Activated B cell treated with CpG ODN at 0.5 μM for 24 hours (primary cell): ENCODE data around the gene FKRP. TPM values are rescaled to one million over a fixed set of nuclear protein-coding genes. Genes with fewer than 3 reads are reported as not detected.

Experiments
- ATAC-seq: fragments of 200-7000 bp; cut with Tn5 transposase; one replicate; pipeline ENCODE4 v1.10.0; 2021; ENCODE audit warnings: low read depth, mild to moderate bottlenecking, moderate library complexity
- CTCF ChIA-PET: fragments of 350-600 bp; sonication (Branson Sonifier 250); formaldehyde crosslinking; loops from one replicate; lab custom pipeline; 2021; ENCODE audit warnings: antibody characterized with exemption; lab: Charles Lee
- POLR2A ChIA-PET: fragments of 350-600 bp; sonication (Branson Sonifier 250); formaldehyde crosslinking; loops from one replicate; lab custom pipeline; 2021; ENCODE audit warnings: antibody characterized with exemption; lab: Charles Lee
- DNase-seq: peaks from one replicate; pipeline ENCODE4 v3.0.0; 2022
- H3K27ac Mint-ChIP-seq: one replicate; pipeline ENCODE4 v1.8.0; 2020; ENCODE audit warnings: mixed read lengths
- H3K27me3 Mint-ChIP-seq: one replicate; pipeline ENCODE4 v1.8.0; 2021; ENCODE audit warnings: mixed read lengths
- H3K36me3 Mint-ChIP-seq: one replicate; pipeline ENCODE4 v1.8.0; 2021; ENCODE audit warnings: low read depth, mixed read lengths
- H3K4me1 Mint-ChIP-seq: one replicate; pipeline ENCODE4 v1.8.0; 2021; ENCODE audit warnings: mixed read lengths
- H3K4me3 Mint-ChIP-seq: one replicate; pipeline ENCODE4 v1.8.0; 2020; ENCODE audit warnings: mild to moderate bottlenecking, mixed read lengths
- H3K9me3 Mint-ChIP-seq: one replicate; pipeline ENCODE4 v1.8.0; 2020; ENCODE audit warnings: mixed read lengths
- CTCF ChIP-seq: fragments of 200-600 bp; IDR thresholded peaks from one replicate; pipeline ENCODE4 v1.8.0; 2022; ENCODE audit warnings: antibody characterized with exemption, mild to moderate bottlenecking
- intact Hi-C: fragments of 100-400 bp; cut with micrococcal nuclease; formaldehyde crosslinking; loops from one replicate; pipeline ENCODE4 v1.15.1; 2024
- total RNA-seq: library from RNA; stranded (reverse); gene quantifications from 2 replicates; pipeline ENCODE4 v1.2.3, GENCODE V29; 2022

FKRP gene
- total RNA-seq, 1 donor from 2014 or later = 35.8 TPM

GRCh38 chr19:46730187-46730586, 15.7 kb upstream of the FKRP start:
- no peak overlapping the region for H3K4me3 Mint-ChIP-seq
- peaks cover 30% of the 10 kb centered on the region for H3K4me1 Mint-ChIP-seq
- H3K27me3 Mint-ChIP-seq = no peaks in the 10 kb centered on the region
- no peak overlapping the region for H3K27ac Mint-ChIP-seq
- intact Hi-C loops = no loop called here
- ChIA-PET POLR2A (interaction anchor here (1.2 to 3.8 kb wide), 3 partner anchors 15 to 37 kb away, joined by 3 to 27 read pairs (median 13); no protein-coding TSS in a partner anchor), CTCF (interaction anchor here (1.8 to 9.3 kb wide), 6 partner anchors 14 to 68 kb away, joined by 5 to 168 read pairs (median 12); partner anchors contain the start of genes DACT3 and PRKD2)
- ATAC-seq (no peak), DNase-seq (no peak)
- H3K9me3 Mint-ChIP-seq = no peaks in the 10 kb centered on the region
- TF ChIP-seq CTCF = no peak
- H3K36me3 Mint-ChIP-seq = peaks cover 86% of the 10 kb centered on the region

- intact Hi-C loops = no loop called here
- Mint-ChIP-seq H3K36me3 (peaks cover 83% of the 10 kb centered on the region), H3K9me3 (no peaks in the 10 kb centered on the region), H3K4me1 (peaks cover 30% of the 10 kb centered on the region), H3K4me3 (no peak overlapping the region), H3K27me3 (no peaks in the 10 kb centered on the region), H3K27ac (no peak overlapping the region)
- DNase-seq (no peak), ATAC-seq (no peak)
- ChIA-PET CTCF (interaction anchor here (2.6 to 9.3 kb wide), 3 partner anchors 17 to 68 kb away, joined by 14 to 168 read pairs (median 17); partner anchors contain the start of gene DACT3), POLR2A (interaction anchor here (0.7 to 2.7 kb wide), 3 partner anchors 15 to 1371 kb away, joined by 3 to 13 read pairs (median 3); no protein-coding TSS in a partner anchor)
- TF ChIP-seq CTCF = no peak
Measured at GRCh38 chr19:46730595-46730994, 15.3 kb upstream of the FKRP start.

GRCh38 chr19:46731007-46731501, 14.8 kb upstream of the FKRP start:
- TF ChIP-seq CTCF = no peak
- Mint-ChIP-seq H3K4me1 (peaks cover 30% of the 10 kb centered on the region), H3K4me3 (no peak overlapping the region), H3K27ac (no peak overlapping the region), H3K9me3 (no peaks in the 10 kb centered on the region), H3K36me3 (peaks cover 80% of the 10 kb centered on the region), H3K27me3 (no peaks in the 10 kb centered on the region)
- ATAC-seq = no peak
- no peak for DNase-seq
- POLR2A ChIA-PET = interaction anchor here (0.7 to 2.7 kb wide), 3 partner anchors 16 to 1371 kb away, joined by 3 to 13 read pairs (median 3); no protein-coding TSS in a partner anchor
- intact Hi-C loops = no loop called here
- CTCF ChIA-PET = interaction anchor here (9.3 kb wide), 1 partner anchor 27 kb away, joined by 168 read pairs; no protein-coding TSS in a partner anchor

- no peak for TF ChIP-seq CTCF
- ChIA-PET CTCF (interaction anchor here (9.3 kb wide), 1 partner anchor 28 kb away, joined by 168 read pairs; no protein-coding TSS in a partner anchor), POLR2A (interaction anchor here (0.6 to 0.9 kb wide), 2 partner anchors 16 to 1586 kb away, joined by 3 to 4 read pairs; no protein-coding TSS in a partner anchor)
- H3K27ac Mint-ChIP-seq = peak overlapping the region; percentile 32
- peaks cover 27% of the 10 kb centered on the region for H3K4me1 Mint-ChIP-seq
- no peak overlapping the region for H3K4me3 Mint-ChIP-seq
- ATAC-seq (no peak), DNase-seq (no peak)
- intact Hi-C loops = no loop called here
- H3K27me3 Mint-ChIP-seq = no peaks in the 10 kb centered on the region
- no peaks in the 10 kb centered on the region for H3K9me3 Mint-ChIP-seq
- peaks cover 78% of the 10 kb centered on the region for H3K36me3 Mint-ChIP-seq
Measured at GRCh38 chr19:46731584-46731983, 14.3 kb upstream of the FKRP start.
